GM03348 (cell line): Measurements from ENCODE around the gene SGK2.
"Not testable (repeated sequence)": the region's sequence is repeated elsewhere in the genome, so short reads cannot be mapped to it uniquely, and the experiment has no call there.

ENCODE experiments used
- DNase-seq: peaks from one replicate; pipeline ENCODE4 v3.0.0; 2012; ENCODE audit warnings: low spot score

SGK2 gene

DNA sequence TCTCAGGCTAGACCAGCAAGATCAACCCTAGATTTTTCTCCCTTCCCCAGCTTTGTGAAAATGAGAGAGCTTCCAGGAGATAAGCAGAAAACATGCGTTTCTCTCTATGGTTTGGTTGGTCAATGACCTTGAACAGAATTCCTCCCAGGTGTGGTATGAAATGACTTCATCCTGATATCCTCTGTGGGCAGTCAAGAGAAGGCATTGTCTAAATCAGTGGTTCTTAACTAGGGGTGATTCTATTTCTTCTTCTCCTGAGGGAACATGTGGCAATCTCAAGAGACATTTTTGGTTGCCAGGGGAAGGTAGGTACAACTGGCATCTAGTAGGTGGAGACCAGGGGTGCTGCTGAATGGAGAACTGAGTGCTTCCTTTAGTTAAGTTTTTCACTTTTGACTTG, 44.3 kb downstream of the SGK2 start:
- DNase-seq, result no peak

GRCh38 chr20:43605715-43606114, 46.9 kb downstream of the SGK2 start:
- no peak for DNase-seq

- DNase-seq, result not testable (repeated sequence)
Observed at GRCh38 chr20:43607278-43607677, 48.5 kb downstream of the SGK2 start.

DNA sequence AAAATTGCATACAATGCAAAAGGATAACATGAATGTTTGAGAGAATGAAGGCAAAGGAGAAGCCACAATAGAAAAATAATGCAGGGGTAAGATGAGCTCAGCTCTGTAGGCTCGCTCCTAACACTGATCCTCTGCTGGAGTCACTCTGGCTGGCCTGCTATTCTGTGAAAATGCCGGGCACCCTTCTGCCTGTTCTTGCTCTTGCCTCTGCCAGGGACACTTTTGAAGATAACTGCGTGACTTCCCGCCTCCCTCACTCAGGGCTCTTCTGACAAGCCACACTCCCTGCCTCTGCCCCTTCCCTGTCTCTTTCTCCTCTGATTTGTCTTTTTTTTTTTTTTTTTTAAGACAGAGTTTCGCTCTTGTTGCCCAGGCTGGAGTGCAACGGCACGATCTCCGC, 72.8 kb downstream of the SGK2 start:
- no peak for DNase-seq
